ENCODE data around the gene PDGFB. TPM values are rescaled to one million over a fixed set of nuclear protein-coding genes. Genes with fewer than 3 reads are reported as not detected.

The PDGFB gene
- total RNA-seq, 1 donor from 2014 or later: 159 TPM

- H3K4me3 ChIP-seq (ENCODE audit: low read depth, low read length): no peak overlapping the region
- no peak for TF ChIP-seq CTCF (IDR thresholded peaks at IDR 0.05; ENCODE audit: insufficient read depth, low read length, poor library complexity, severe bottlenecking)
- no peaks in the 10 kb centered on the region for H3K36me3 ChIP-seq (ENCODE audit: control insufficient read depth, insufficient read depth, low read length)
- DNase-seq (ENCODE audit: low read depth): peak; percentile 86
- no peaks in the 10 kb centered on the region for H3K27me3 ChIP-seq (ENCODE audit: control insufficient read depth, insufficient read depth, low read length)
Measured at GRCh38 chr22:39290724-39291161, 46.0 kb upstream of the PDGFB start.

GRCh38 chr22:39289975-39290720, 45.4 kb upstream of the PDGFB start:
- no peak for DNase-seq (ENCODE audit: low read depth)
- H3K4me3 ChIP-seq (ENCODE audit: low read depth, low read length): no peak overlapping the region
- no peaks in the 10 kb centered on the region for H3K36me3 ChIP-seq (ENCODE audit: control insufficient read depth, insufficient read depth, low read length)
- no peaks in the 10 kb centered on the region for H3K27me3 ChIP-seq (ENCODE audit: control insufficient read depth, insufficient read depth, low read length)
- no peak for TF ChIP-seq CTCF (IDR thresholded peaks at IDR 0.05; ENCODE audit: insufficient read depth, low read length, poor library complexity, severe bottlenecking)

- TF ChIP-seq CTCF (IDR thresholded peaks at IDR 0.05; ENCODE audit: insufficient read depth, low read length, poor library complexity, severe bottlenecking): no peak
- no peak for DNase-seq (ENCODE audit: low read depth)
- Histone ChIP-seq H3K4me3 (ENCODE audit: low read depth, low read length) (no peak overlapping the region), H3K36me3 (ENCODE audit: control insufficient read depth, insufficient read depth, low read length) (no peaks in the 10 kb centered on the region), H3K27me3 (ENCODE audit: control insufficient read depth, insufficient read depth, low read length) (no peaks in the 10 kb centered on the region)
Measured at GRCh38 chr22:39289533-39289932, 44.8 kb upstream of the PDGFB start.

GRCh38 chr22:39288135-39288898, 43.5 kb upstream of the PDGFB start:
- Histone ChIP-seq H3K27me3 (ENCODE audit: control insufficient read depth, insufficient read depth, low read length) (no peaks in the 10 kb centered on the region), H3K36me3 (ENCODE audit: control insufficient read depth, insufficient read depth, low read length) (no peaks in the 10 kb centered on the region), H3K4me3 (ENCODE audit: low read depth, low read length) (no peak overlapping the region)
- no peak for DNase-seq (ENCODE audit: low read depth)
- no peak for TF ChIP-seq CTCF (IDR thresholded peaks at IDR 0.05; ENCODE audit: insufficient read depth, low read length, poor library complexity, severe bottlenecking)

- Histone ChIP-seq H3K4me3 (ENCODE audit: low read depth, low read length) (no peak overlapping the region), H3K27me3 (ENCODE audit: control insufficient read depth, insufficient read depth, low read length) (no peaks in the 10 kb centered on the region), H3K36me3 (ENCODE audit: control insufficient read depth, insufficient read depth, low read length) (no peaks in the 10 kb centered on the region)
- TF ChIP-seq CTCF (IDR thresholded peaks at IDR 0.05; ENCODE audit: insufficient read depth, low read length, poor library complexity, severe bottlenecking): no peak
- DNase-seq (ENCODE audit: low read depth): no peak
Measured at GRCh38 chr22:39287076-39287725, 42.4 kb upstream of the PDGFB start.
